Neuronal stem cell (in vitro differentiated cells): ENCODE measurements around the gene RFC2.
"Not testable (repeated sequence)": the region's sequence is repeated elsewhere in the genome, so short reads cannot be mapped to it uniquely, and the experiment has no call there.

ENCODE experiments used
- DNase-seq: peaks from one replicate; pipeline ENCODE4 v3.0.0-alpha.2; 2013; ENCODE audit warnings: low spot score
- H2AFZ ChIP-seq: one replicate; pipeline ENCODE4 v1.6.1; 2013; ENCODE audit warnings: mild to moderate bottlenecking, low read length, inconsistent platforms
- H2AK5ac ChIP-seq: 2 replicates; pipeline ENCODE4 v1.6.1; 2013; ENCODE audit warnings: low read depth, mild to moderate bottlenecking, inconsistent platforms, low read length, moderate library complexity, mixed read lengths
- H2BK120ac ChIP-seq: 2 replicates; pipeline ENCODE4 v1.6.1; 2013; ENCODE audit warnings: low read depth, mild to moderate bottlenecking, inconsistent platforms, low read length, moderate library complexity, mixed read lengths
- H2BK12ac ChIP-seq: one replicate; pipeline ENCODE4 v1.6.1; 2013; ENCODE audit warnings: low read length, inconsistent platforms
- H2BK15ac ChIP-seq: 2 replicates; pipeline ENCODE4 v1.6.1; 2013; ENCODE audit warnings: mild to moderate bottlenecking, low read length, inconsistent platforms, mixed read lengths
- H2BK5ac ChIP-seq: one replicate; pipeline ENCODE4 v1.6.1; 2013; ENCODE audit warnings: inconsistent platforms, mild to moderate bottlenecking, low read length, moderate library complexity
- H3K14ac ChIP-seq: one replicate; pipeline ENCODE4 v1.6.1; 2013; ENCODE audit warnings: low read length, inconsistent platforms
- H3K18ac ChIP-seq: 2 replicates; pipeline ENCODE4 v1.6.1; 2013; ENCODE audit warnings: low read length, inconsistent platforms
- H3K23ac ChIP-seq: 2 replicates; pipeline ENCODE4 v1.6.1; 2013; ENCODE audit warnings: low read depth, mild to moderate bottlenecking, mixed read lengths, low read length, inconsistent platforms; ENCODE audit not compliant: poor library complexity
- H3K27ac ChIP-seq: replicated peaks from 3 replicates; pipeline ENCODE4 v1.5.1; 2013; ENCODE audit warnings: low read length, inconsistent platforms
- H3K27me3 ChIP-seq, 3 experiments: 2 replicates each; pipeline ENCODE4 v1.6.1; 2013; ENCODE audit warnings: low read length in 3 of 3, mild to moderate bottlenecking in 2 of 3, inconsistent platforms in 1 of 3, low read depth in 1 of 3, mixed read lengths in 1 of 3, moderate library complexity in 1 of 3; ENCODE audit not compliant: control insufficient read depth in 3 of 3, insufficient read depth in 3 of 3
- H3K36me3 ChIP-seq, 2 donors: replicated peaks in 1 of 2; 2 replicates each; pipeline ENCODE4 v1.6.1; 2013; ENCODE audit warnings: low read length in 2 of 2; ENCODE audit not compliant: control insufficient read depth in 2 of 2, insufficient read depth in 2 of 2
- H3K4ac ChIP-seq: 2 replicates; pipeline ENCODE4 v1.6.1; 2013; ENCODE audit warnings: inconsistent platforms, mild to moderate bottlenecking, low read length, moderate library complexity
- H3K4me1 ChIP-seq, 2 donors: 1 replicate in 1 of 2; 2 replicates in 1 of 2; pipeline ENCODE4 v1.6.1; 2013; ENCODE audit warnings: low read length in 2 of 2, low read depth in 1 of 2; ENCODE audit not compliant: control insufficient read depth in 2 of 2, insufficient read depth in 1 of 2
- H3K4me2 ChIP-seq: one replicate; pipeline ENCODE4 v1.6.1; 2013; ENCODE audit warnings: mild to moderate bottlenecking, low read length, inconsistent platforms; ENCODE audit not compliant: insufficient read depth, poor library complexity, severe bottlenecking
- H3K4me3 ChIP-seq, 2 donors: 2 replicates each; pipeline ENCODE4 v1.5.1; 2013; ENCODE audit warnings: low read length in 2 of 2, mild to moderate bottlenecking in 2 of 2, inconsistent platforms in 1 of 2, moderate library complexity in 1 of 2
- H3K79me1 ChIP-seq: one replicate; pipeline ENCODE4 v1.6.1; 2013; ENCODE audit warnings: low read depth, mild to moderate bottlenecking, inconsistent platforms, low read length, moderate library complexity
- H3K9ac ChIP-seq: one replicate; pipeline ENCODE4 v1.6.1; 2013; ENCODE audit warnings: mild to moderate bottlenecking, low read depth, low read length, inconsistent platforms; ENCODE audit not compliant: poor library complexity
- H3K9me3 ChIP-seq, 2 donors: replicated peaks in 1 of 2; 2 replicates each; pipeline versions ENCODE3 to v1.6.1; 2013; ENCODE audit warnings: low read length in 2 of 2, mild to moderate bottlenecking in 2 of 2, inconsistent platforms in 1 of 2, low read depth in 1 of 2, mixed read lengths in 1 of 2, moderate library complexity in 1 of 2; ENCODE audit not compliant: control insufficient read depth in 2 of 2, insufficient read depth in 1 of 2
- H4K8ac ChIP-seq: one replicate; pipeline ENCODE4 v1.6.1; 2013; ENCODE audit warnings: low read depth, mild to moderate bottlenecking, inconsistent platforms, low read length, moderate library complexity
- H4K91ac ChIP-seq: one replicate; pipeline ENCODE4 v1.6.1; 2013; ENCODE audit warnings: low read length, low read depth, mild to moderate bottlenecking, inconsistent platforms; ENCODE audit not compliant: poor library complexity
- WGBS, 2 donors: extraction: QIAGEN DNeasy Blood & Tissue Kit; methylation state at CpG; one replicate each; pipeline ENCODE4 v1.1.7; 2013; ENCODE audit warnings: missing lambda C conversion rate in 2 of 2, mixed read lengths in 1 of 2; ENCODE audit not compliant: insufficient read length in 2 of 2, insufficient replicate concordance in 1 of 2; ENCODE audit errors: extremely low coverage in 2 of 2; 5-methylcytosine and 5-hydroxymethylcytosine counted together

Gene RFC2

GRCh38 chr7:74228951-74229900 is 25.0 kb downstream of the RFC2 start:
- Histone ChIP-seq H3K9ac (peak overlapping the region; percentile 0), H3K4ac (no peak overlapping the region), H2BK120ac (no peak overlapping the region), H2BK12ac (no peak overlapping the region), H3K4me1 (no peaks in the 10 kb centered on the region), H3K14ac (no peak overlapping the region), H3K9me3 (no peaks in the 10 kb centered on the region), H2BK5ac (no peak overlapping the region), H3K36me3 (peaks cover 39 to 82% of the 10 kb centered on the region in 2 donors), H3K4me3 (no peak overlapping the region), H2AK5ac (no peak overlapping the region), H2BK15ac (no peak overlapping the region), H3K79me1 (no peaks in the 10 kb centered on the region), H2AFZ (no peak overlapping the region), H4K8ac (no peak overlapping the region), H3K18ac (no peak overlapping the region), H3K4me2 (no peak overlapping the region), H3K23ac (no peak overlapping the region), H3K27ac (no peak overlapping the region), H3K27me3 (no peaks in the 10 kb centered on the region), H4K91ac (no peak overlapping the region)
- no CpG with 5 or more reads among the region's 9 CpGs for WGBS, 2 donors
- no peak for DNase-seq

GRCh38 chr7:74226633-74227032 is 27.6 kb downstream of the RFC2 start:
- no peak overlapping the region for H4K8ac ChIP-seq
- no peak overlapping the region for H2AFZ ChIP-seq
- peaks cover 2% of the 10 kb centered on the region for H3K79me1 ChIP-seq
- H3K27me3 ChIP-seq, result no peaks in the 10 kb centered on the region
- H3K23ac ChIP-seq, result no peak overlapping the region
- no peak overlapping the region for H3K27ac ChIP-seq
- no peak overlapping the region for H2BK15ac ChIP-seq
- no peak overlapping the region for H2BK12ac ChIP-seq
- peaks cover 30 to 57% of the 10 kb centered on the region in 2 donors for H3K36me3 ChIP-seq
- no peak overlapping the region for H2AK5ac ChIP-seq
- H3K9me3 ChIP-seq, result no peaks in the 10 kb centered on the region
- H3K4me3 ChIP-seq, result no peak overlapping the region
- H2BK5ac ChIP-seq, result no peak overlapping the region
- no CpG with 5 or more reads among the region's 5 CpGs for WGBS, 2 donors
- H3K4ac ChIP-seq, result no peak overlapping the region
- no peaks in the 10 kb centered on the region for H3K4me1 ChIP-seq
- H3K18ac ChIP-seq, result no peak overlapping the region
- no peak overlapping the region for H3K9ac ChIP-seq
- no peak overlapping the region for H3K14ac ChIP-seq
- no peak for DNase-seq
- H2BK120ac ChIP-seq, result no peak overlapping the region
- no peak overlapping the region for H4K91ac ChIP-seq
- no peak overlapping the region for H3K4me2 ChIP-seq

GRCh38 chr7:74225400-74225799 is 28.8 kb downstream of the RFC2 start:
- H3K4me1 ChIP-seq, result peaks cover 0 to 2% of the 10 kb centered on the region in 2 donors
- H4K91ac ChIP-seq, result no peak overlapping the region
- no peak overlapping the region for H3K14ac ChIP-seq
- DNase-seq, result no peak
- H3K36me3 ChIP-seq, result peaks cover 20 to 46% of the 10 kb centered on the region in 2 donors
- WGBS, 2 donors, result no CpG with 5 or more reads among the region's 12 CpGs
- no peak overlapping the region for H4K8ac ChIP-seq
- no peak overlapping the region for H3K4ac ChIP-seq
- H2BK5ac ChIP-seq, result no peak overlapping the region
- no peak overlapping the region for H3K9ac ChIP-seq
- no peak overlapping the region for H2BK12ac ChIP-seq
- H3K27me3 ChIP-seq, result no peaks in the 10 kb centered on the region
- no peak overlapping the region for H3K4me3 ChIP-seq
- no peak overlapping the region for H2BK120ac ChIP-seq
- H2AFZ ChIP-seq, result no peak overlapping the region
- no peak overlapping the region for H3K23ac ChIP-seq
- H3K18ac ChIP-seq, result no peak overlapping the region
- H3K79me1 ChIP-seq, result peaks cover 2% of the 10 kb centered on the region
- no peak overlapping the region for H2AK5ac ChIP-seq
- H3K9me3 ChIP-seq, result no peaks in the 10 kb centered on the region
- H2BK15ac ChIP-seq, result no peak overlapping the region
- no peak overlapping the region for H3K4me2 ChIP-seq
- no peak overlapping the region for H3K27ac ChIP-seq

- not testable (repeated sequence) for H2AK5ac ChIP-seq, H2BK15ac ChIP-seq, H3K4me1 ChIP-seq, H3K4me2 ChIP-seq, H3K27me3 ChIP-seq, H3K27ac ChIP-seq, H3K9ac ChIP-seq, H2BK120ac ChIP-seq, H3K4me3 ChIP-seq, H3K79me1 ChIP-seq, H3K18ac ChIP-seq, H2BK12ac ChIP-seq, H4K8ac ChIP-seq, H2AFZ ChIP-seq, H3K14ac ChIP-seq, DNase-seq, H3K4ac ChIP-seq, H3K9me3 ChIP-seq, H4K91ac ChIP-seq, H3K23ac ChIP-seq, H2BK5ac ChIP-seq
- peaks cover 18 to 42% of the 10 kb centered on the region in 2 donors for H3K36me3 ChIP-seq
- WGBS, 2 donors, result no CpG with 5 or more reads among the region's 13 CpGs
Observed at GRCh38 chr7:74224907-74225306, 29.3 kb downstream of the RFC2 start.
